Panc1 (cell line): ENCODE measurements around the gene GUCY1A2. TPM values are rescaled to one million over a fixed set of nuclear protein-coding genes. Genes with fewer than 3 reads are reported as not detected.

ENCODE experiments used
- ATAC-seq: fragments of 200-7000 bp; cut with Tn5 transposase; 2 replicates; pipeline ENCODE4 v1.9.1; 2020; ENCODE audit warnings: mild to moderate bottlenecking, moderate library complexity
- BruUV-seq: library from RNA; stranded (reverse); fragments of 400-500 nt; replicated peaks from 2 replicates; lab custom pipeline; 2021; lab: Mats Ljungman, UMichigan
- CTCF ChIA-PET: fragments of 300-600 bp; sonication (Branson Sonifier 250); formaldehyde crosslinking; loops from one replicate; lab custom pipeline; 2022; ENCODE audit warnings: antibody characterized with exemption; lab: Charles Lee
- POLR2A ChIA-PET: fragments of 300-600 bp; sonication (Branson Sonifier 250); formaldehyde crosslinking; loops from one replicate; lab custom pipeline; 2022; ENCODE audit warnings: antibody characterized with exemption; lab: Charles Lee
- DNase-seq: peaks from one replicate; pipeline ENCODE4 v3.0.0-alpha.2; 2010; ENCODE audit warnings: low read depth, low spot score
- H3K27ac ChIP-seq: 2 replicates; pipeline ENCODE4 v1.5.1; 2011; ENCODE audit warnings: mild to moderate bottlenecking, low read length, inconsistent platforms
- H3K27me3 ChIP-seq: fragments of 200-500 bp; sonication (Bioruptor generic); 2 replicates; pipeline ENCODE4 v1.6.0; 2014; ENCODE audit warnings: low read length, inconsistent platforms; ENCODE audit not compliant: control insufficient read depth, insufficient read depth
- H3K36me3 ChIP-seq: fragments of 200-500 bp; sonication (Bioruptor generic); 2 replicates; pipeline ENCODE4 v1.5.1; 2014; ENCODE audit warnings: inconsistent platforms, mild to moderate bottlenecking, low read length, moderate library complexity; ENCODE audit not compliant: control insufficient read depth, insufficient read depth
- H3K4me1 ChIP-seq: 2 replicates; pipeline ENCODE4 v1.5.1; 2011; ENCODE audit warnings: inconsistent platforms, mild to moderate bottlenecking, low read length, moderate library complexity; ENCODE audit not compliant: control insufficient read depth, insufficient read depth
- H3K4me3 ChIP-seq, 2 experiments: 2 replicates each; pipeline ENCODE4 v1.5.1; 2011 to 2012; ENCODE audit warnings: low read depth in 2 of 2, low read length in 2 of 2, mild to moderate bottlenecking in 2 of 2, inconsistent platforms in 1 of 2, moderate library complexity in 1 of 2
- H3K9me3 ChIP-seq: fragments of 200-500 bp; sonication (Bioruptor generic); 2 replicates; pipeline ENCODE4 v1.5.1; 2014; ENCODE audit warnings: low read depth, mild to moderate bottlenecking, inconsistent platforms, low read length, moderate library complexity; ENCODE audit not compliant: control insufficient read depth, insufficient read depth
- CTCF ChIP-seq: fragments of 450-650 bp; IDR thresholded peaks from 2 replicates; pipeline ENCODE4 v1.5.1; 2017; ENCODE audit warnings: mild to moderate bottlenecking
- POLR2AphosphoS5 ChIP-seq: IDR thresholded peaks from 2 replicates; pipeline ENCODE4 v1.6.1; 2012; ENCODE audit warnings: mild to moderate bottlenecking, low read depth, low read length, moderate library complexity
- REST ChIP-seq, 2 experiments: IDR thresholded peaks; 2 replicates each; pipeline ENCODE4 v1.6.1; 2011 to 2012; ENCODE audit warnings: low read depth in 2 of 2, control low read depth in 1 of 2, low read length in 1 of 2, mild to moderate bottlenecking in 1 of 2, moderate library complexity in 1 of 2; ENCODE audit not compliant: insufficient read depth in 1 of 2
- SIN3A ChIP-seq: IDR thresholded peaks from 2 replicates; pipeline ENCODE4 v1.6.1; 2012; ENCODE audit warnings: low read depth, mild to moderate bottlenecking, low read length, moderate library complexity, borderline replicate concordance; ENCODE audit not compliant: insufficient read depth
- TCF7L2 ChIP-seq: IDR thresholded peaks from 2 replicates; pipeline ENCODE4 v1.6.1; 2011; ENCODE audit warnings: mild to moderate bottlenecking, low read depth, low read length, inconsistent platforms
- in situ Hi-C: cut with HindIII; loops from 2 replicates; pipeline ENCODE4 v1.10.0; 2016; ENCODE audit warnings: low sequenced_read_pairs, low pct_unique_long_range_greater_than_20kb
- intact Hi-C: fragments of 100-400 bp; cut with micrococcal nuclease; formaldehyde crosslinking; loops from one replicate; pipeline ENCODE4 v1.10.0; 2022; ENCODE audit not compliant: unreplicated experiment
- total RNA-seq: library from RNA; stranded (reverse); gene quantifications from one replicate; pipeline ENCODE4 v1.2.1, GENCODE V29; 2021; ENCODE audit not compliant: unreplicated experiment

GUCY1A2 gene
- total RNA-seq, 1 experiment from 2014 or later: 1.9 TPM

GRCh38 chr11:106627694-106628093 is 390.6 kb downstream of the GUCY1A2 start:
- TF ChIP-seq REST (IDR thresholded peaks at IDR 0.05; ENCODE audit: insufficient read depth in 1 of 2, low read depth in 2 of 2, low read length in 1 of 2): no peak
- Histone ChIP-seq H3K4me3 (no peak overlapping the region), H3K27me3 (no peaks in the 10 kb centered on the region), H3K9me3 (no peaks in the 10 kb centered on the region; the same call in 1 of the 2 replicates), H3K4me1 (no peaks in the 10 kb centered on the region), H3K27ac (no peak overlapping the region), H3K36me3 (no peaks in the 10 kb centered on the region)
- ATAC-seq (no peak), DNase-seq (no peak)
- no TSS peak for BruUV-seq
- POLR2A ChIA-PET: no interaction called here
- intact Hi-C loops: no loop called here
- in situ Hi-C loops: no loop called here
- CTCF ChIA-PET: no interaction called here

- in situ Hi-C loops: no loop called here
- DNase-seq (no peak), ATAC-seq (no peak)
- CTCF ChIA-PET: no interaction called here
- POLR2A ChIA-PET: no interaction called here
- Histone ChIP-seq H3K27ac (no peak overlapping the region), H3K9me3 (no peaks in the 10 kb centered on the region; the same call in 1 of the 2 replicates), H3K4me3 (no peak overlapping the region), H3K27me3 (no peaks in the 10 kb centered on the region), H3K4me1 (no peaks in the 10 kb centered on the region), H3K36me3 (no peaks in the 10 kb centered on the region)
- TF ChIP-seq CTCF: no peak
- no peak for TF ChIP-seq SIN3A
- no peak for TF ChIP-seq TCF7L2
- no peak for TF ChIP-seq POLR2AphosphoS5
- no peak for TF ChIP-seq REST (IDR thresholded peaks at IDR 0.05; ENCODE audit: insufficient read depth in 1 of 2, low read depth in 2 of 2, low read length in 1 of 2)
- intact Hi-C loops: no loop called here
- BruUV-seq: no TSS peak
Observed at GRCh38 chr11:106625566-106625965, 392.7 kb downstream of the GUCY1A2 start.
